Activated T-cell treated with anti-CD3 and anti-CD28 coated beads for 24 hours (primary cell): ENCODE measurements around the gene HELB.

Experiments
- DNase-seq: peaks from one replicate; pipeline ENCODE4 v3.0.0-alpha.2; 2020; ENCODE audit warnings: low read depth

The HELB gene

DNA sequence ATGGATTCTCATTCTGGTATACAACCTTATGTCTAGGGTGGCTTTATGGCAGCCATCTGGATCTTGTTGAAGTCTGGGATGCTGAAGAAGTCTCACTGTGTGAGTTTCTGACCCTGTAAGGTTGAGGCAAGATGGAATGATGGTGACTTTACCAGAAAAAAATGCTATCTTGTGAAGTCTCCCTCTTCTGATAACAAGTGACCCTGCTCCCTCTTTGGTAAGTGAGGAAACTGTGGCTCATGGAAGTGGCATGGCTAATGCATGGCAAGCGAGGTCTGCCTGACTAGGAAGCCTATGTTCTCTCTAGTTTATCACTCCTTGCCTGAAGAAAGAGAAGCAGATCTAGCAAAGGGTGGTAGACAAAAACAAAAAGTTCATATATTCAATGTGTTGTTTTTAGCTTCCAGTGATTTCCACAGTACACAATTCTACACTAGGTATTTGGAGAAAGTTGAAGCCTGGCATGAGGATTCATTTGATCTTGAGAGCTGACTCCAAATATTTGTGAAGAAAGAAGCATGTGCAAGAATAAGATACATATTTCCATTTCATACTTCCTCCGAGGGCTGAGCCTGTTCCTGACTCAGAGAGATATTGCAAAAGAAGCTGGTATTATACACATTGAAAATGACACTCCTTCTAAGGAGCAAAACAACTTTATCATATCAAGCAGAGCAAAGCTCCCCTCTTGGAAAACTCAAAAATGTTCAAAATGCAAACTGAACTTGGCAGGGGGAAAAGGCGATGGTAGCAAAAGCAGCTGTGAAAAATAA, 63.6 kb downstream of the HELB start:
- DNase-seq: no peak

- DNase-seq: no peak
Measured at GRCh38 chr12:66367015-66367667, 64.8 kb downstream of the HELB start.

DNA sequence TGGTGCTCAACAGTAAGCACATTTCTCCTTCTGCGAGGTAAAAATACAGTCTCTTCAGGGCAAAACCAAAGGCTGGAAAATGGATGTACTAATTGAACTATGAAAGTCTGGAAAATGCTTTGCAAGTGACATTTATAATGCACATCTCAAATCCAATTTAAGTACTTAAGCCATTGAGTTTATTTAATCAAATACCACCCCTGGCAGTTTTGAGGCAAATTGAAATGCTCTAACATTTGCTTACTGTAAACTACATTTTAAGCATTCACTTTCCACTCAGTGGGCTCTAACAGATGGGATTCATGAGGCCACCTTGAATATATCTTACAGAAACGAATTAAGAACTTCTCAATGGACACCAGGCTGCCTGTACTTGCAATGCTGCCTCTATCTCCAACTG, 69.7 kb downstream of the HELB start:
- no peak for DNase-seq

- no peak for DNase-seq
Measured at GRCh38 chr12:66375560-66375959, 73.3 kb downstream of the HELB start.

GRCh38 chr12:66379616-66380015, 77.3 kb downstream of the HELB start:
- no peak for DNase-seq

DNA sequence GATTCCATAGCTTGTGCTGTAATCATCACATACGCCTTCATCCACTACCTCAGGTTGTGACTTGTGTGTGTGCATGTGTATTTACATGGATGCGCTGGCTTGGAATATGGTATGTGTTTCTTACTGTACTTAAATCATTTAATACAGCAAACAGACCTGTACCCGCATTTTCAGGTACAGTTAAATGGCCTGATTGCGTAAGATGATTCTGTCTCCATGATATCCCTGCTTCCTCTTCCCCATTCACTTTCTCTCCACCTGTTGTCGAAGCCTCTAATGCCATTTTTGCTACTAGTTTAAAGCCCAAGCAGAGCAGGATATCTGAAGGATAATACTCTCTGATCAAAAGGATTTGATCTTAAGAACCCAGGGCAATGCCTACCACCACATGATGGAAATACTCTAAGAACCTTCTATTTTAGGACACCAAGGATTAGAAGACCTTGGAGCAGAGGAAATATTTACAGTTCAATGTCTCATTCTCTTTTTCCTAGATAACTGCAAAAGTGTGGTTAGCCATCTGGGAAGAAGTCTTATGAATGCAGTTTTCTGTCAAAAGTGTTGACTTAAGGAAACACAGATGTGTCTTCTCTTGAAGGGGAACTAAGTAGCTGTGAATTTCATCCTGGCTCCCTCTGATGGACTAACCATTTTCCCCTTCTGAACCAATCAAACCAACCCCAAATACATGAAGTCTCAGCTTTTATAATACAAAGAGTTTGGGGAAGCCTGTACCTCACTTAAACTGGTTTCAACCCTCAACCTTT, 78.7 kb downstream of the HELB start:
- no peak for DNase-seq

- DNase-seq: no peak
Measured at GRCh38 chr12:66387117-66387516, 84.8 kb downstream of the HELB start.
